Tibial artery (tissue), 4 donors: Measurements from ENCODE around the gene CKAP5.

Source experiments
- DNase-seq, 2 donors: peaks; one replicate each; pipeline ENCODE4 v3.0.0-alpha.2; 2019
- H3K27ac ChIP-seq, 2 donors: fragments of 200-600 bp; sonication (generic) in 1 of 2; 1 replicate in 1 of 2; 2 replicates in 1 of 2; pipeline ENCODE4 v1.5.1; 2018 to 2019; ENCODE audit warnings: mild to moderate bottlenecking in 1 of 2
- H3K27me3 ChIP-seq, 2 donors: fragments of 200-600 bp; sonication (generic) in 1 of 2; one replicate each; pipeline versions ENCODE4 v1.5.1 to v1.6.0; 2016 to 2019
- H3K36me3 ChIP-seq, 3 donors: fragments of 200-600 bp; sonication (generic) in 2 of 3; one replicate each; pipeline ENCODE4 v1.5.1; 2016 to 2019; ENCODE audit warnings: mild to moderate bottlenecking in 2 of 3
- H3K4me1 ChIP-seq, 4 donors: fragments of 200-600 bp; sonication (generic) in 2 of 4; 1 replicate in 3 of 4; 2 replicates in 1 of 4; pipeline ENCODE4 v1.5.1; 2016 to 2019
- H3K4me3 ChIP-seq, 2 donors: fragments of 200-600 bp; sonication (generic) in 1 of 2; 1 replicate in 1 of 2; 2 replicates in 1 of 2; pipeline ENCODE4 v1.5.1; 2018 to 2019; ENCODE audit warnings: mild to moderate bottlenecking in 2 of 2
- H3K9me3 ChIP-seq, 3 donors: fragments of 200-600 bp; sonication (generic) in 1 of 3; one replicate each; pipeline ENCODE4 v1.5.1; 2016 to 2019
- CTCF ChIP-seq, 2 experiments: fragments of 200-600 bp in 1 of 2; fragments of 450-650 bp in 1 of 2; IDR thresholded peaks; one replicate each; pipeline ENCODE4 v1.5.1; 2017 to 2019; ENCODE audit warnings: antibody characterized with exemption in 2 of 2, mild to moderate bottlenecking in 1 of 2, moderate library complexity in 1 of 2
- intact Hi-C: fragments of 100-400 bp; cut with DNase I; formaldehyde crosslinking; loops from one replicate; pipeline ENCODE4 v1.15.0; 2023; ENCODE audit warnings: low total_unique reads

Gene CKAP5

GRCh38 chr11:46865340-46865739 is 19.3 kb upstream of the CKAP5 start:
- Histone ChIP-seq H3K4me1 (no peaks in the 10 kb centered on the region), H3K9me3 (no peaks in the 10 kb centered on the region), H3K27ac (no peak overlapping the region), H3K4me3 (no peak overlapping the region), H3K27me3 (no peaks in the 10 kb centered on the region), H3K36me3 (peaks cover 0 to 43% (median 13%) of the 10 kb centered on the region in 3 donors)
- intact Hi-C loops: no loop called here
- no peak for TF ChIP-seq CTCF (IDR thresholded peaks at IDR 0.05)
- no peak for DNase-seq

GRCh38 chr11:46860218-46860617 is 14.1 kb upstream of the CKAP5 start:
- H3K9me3 ChIP-seq: no peaks in the 10 kb centered on the region

GRCh38 chr11:46858920-46859546 is 13.0 kb upstream of the CKAP5 start:
- Histone ChIP-seq H3K9me3 (no peaks in the 10 kb centered on the region), H3K27ac (no peak overlapping the region), H3K27me3 (no peaks in the 10 kb centered on the region), H3K36me3 (peaks cover 0 to 18% (median 12%) of the 10 kb centered on the region in 3 donors), H3K4me3 (no peak overlapping the region), H3K4me1 (no peaks in the 10 kb centered on the region)
- DNase-seq: no peak
- intact Hi-C loops: no loop called here
- no peak for TF ChIP-seq CTCF (IDR thresholded peaks at IDR 0.05)

More at GRCh38 chr11:46860218-46860617, 14.1 kb upstream of the CKAP5 start:
- TF ChIP-seq CTCF (IDR thresholded peaks at IDR 0.05): no peak
- Histone ChIP-seq H3K4me3 (no peak overlapping the region), H3K27ac (no peak overlapping the region), H3K36me3 (peaks cover 0 to 30% (median 12%) of the 10 kb centered on the region in 3 donors), H3K4me1 (no peaks in the 10 kb centered on the region), H3K27me3 (no peaks in the 10 kb centered on the region)
- DNase-seq: no peak
- intact Hi-C loops: no loop called here

GRCh38 chr11:46857666-46858065 is 11.6 kb upstream of the CKAP5 start:
- no peak for TF ChIP-seq CTCF (IDR thresholded peaks at IDR 0.05)
- Histone ChIP-seq H3K4me1 (no peaks in the 10 kb centered on the region), H3K27ac (no peak overlapping the region), H3K27me3 (no peaks in the 10 kb centered on the region), H3K9me3 (no peaks in the 10 kb centered on the region), H3K4me3 (no peak overlapping the region), H3K36me3 (peaks cover 0 to 18% (median 10%) of the 10 kb centered on the region in 3 donors)
- intact Hi-C loops: no loop called here
- no peak for DNase-seq

- Histone ChIP-seq H3K36me3 (peaks cover 0 to 18% (median 7%) of the 10 kb centered on the region in 3 donors), H3K4me1 (no peaks in the 10 kb centered on the region), H3K9me3 (no peaks in the 10 kb centered on the region), H3K27me3 (no peaks in the 10 kb centered on the region), H3K27ac (no peak overlapping the region), H3K4me3 (no peak overlapping the region)
- intact Hi-C loops: no loop called here
- DNase-seq: no peak
- TF ChIP-seq CTCF (IDR thresholded peaks at IDR 0.05): no peak
Measured at GRCh38 chr11:46856605-46857343, 10.7 kb upstream of the CKAP5 start.
